Activated naive CD4-positive, alpha-beta T cell treated with anti-CD3 and anti-CD28 coated beads for 36 hours (primary cell): ENCODE results near the gene SLC25A26. TPM values are rescaled to one million over a fixed set of nuclear protein-coding genes. Genes with fewer than 3 reads are reported as not detected.

Experiments used
- CTCF ChIA-PET: fragments of 350-600 bp; sonication (Branson Sonifier 250); formaldehyde crosslinking; loops from one replicate; lab custom pipeline; 2021; ENCODE audit warnings: antibody characterized with exemption; lab: Charles Lee
- DNase-seq: peaks from one replicate; pipeline ENCODE4 v3.0.0-alpha.2; 2020
- H3K27ac Mint-ChIP-seq: one replicate; pipeline ENCODE4 v1.8.0; 2021; ENCODE audit warnings: mild to moderate bottlenecking, mixed read lengths
- H3K27me3 Mint-ChIP-seq: one replicate; pipeline ENCODE4 v1.8.0; 2021; ENCODE audit warnings: low read depth, mixed read lengths
- H3K36me3 Mint-ChIP-seq: one replicate; pipeline ENCODE4 v1.8.0; 2021; ENCODE audit warnings: low read depth, mixed read lengths
- H3K4me1 Mint-ChIP-seq: one replicate; pipeline ENCODE4 v1.8.0; 2021; ENCODE audit warnings: low read depth, mixed read lengths
- H3K4me3 Mint-ChIP-seq: one replicate; pipeline ENCODE4 v1.8.0; 2021; ENCODE audit warnings: mild to moderate bottlenecking, moderate library complexity, mixed read lengths
- H3K9me3 Mint-ChIP-seq: one replicate; pipeline ENCODE4 v1.8.0; 2021; ENCODE audit warnings: mixed read lengths
- intact Hi-C: fragments of 100-400 bp; cut with micrococcal nuclease; formaldehyde crosslinking; loops from one replicate; pipeline ENCODE4 v1.15.1; 2023
- total RNA-seq, 2 experiments: library from RNA; stranded (reverse); gene quantifications; one replicate each; pipeline ENCODE4 v1.2.3, GENCODE V29; 2021

The SLC25A26 gene
- total RNA-seq, 2 experiments from 2014 or later = 25.3 to 26.3 TPM

- no peaks in the 10 kb centered on the region for H3K27me3 Mint-ChIP-seq
- no peak overlapping the region for H3K27ac Mint-ChIP-seq
- no peak for DNase-seq
- peaks cover 21% of the 10 kb centered on the region for H3K9me3 Mint-ChIP-seq
- peaks cover 52% of the 10 kb centered on the region for H3K36me3 Mint-ChIP-seq
- intact Hi-C loops = loop anchor here (1.0 to 10.0 kb wide), 3 partner anchors 11 to 1426 kb away; partner anchors contain the start of gene SUCLG2
- no peak overlapping the region for H3K4me3 Mint-ChIP-seq
- CTCF ChIA-PET = interaction anchor here (0.6 kb wide), 1 partner anchor 635 kb away, joined by 3 read pairs; no protein-coding TSS in a partner anchor
- peaks cover 53% of the 10 kb centered on the region for H3K4me1 Mint-ChIP-seq
Observed at GRCh38 chr3:66228707-66229106, 7.9 kb downstream of the SLC25A26 start.

GRCh38 chr3:66229931-66230330 is 9.1 kb downstream of the SLC25A26 start:
- Mint-ChIP-seq H3K36me3 (peaks cover 48% of the 10 kb centered on the region), H3K27ac (peak overlapping the region; percentile 20), H3K4me1 (peaks cover 42% of the 10 kb centered on the region), H3K9me3 (peaks cover 16% of the 10 kb centered on the region), H3K4me3 (no peak overlapping the region), H3K27me3 (no peaks in the 10 kb centered on the region)
- DNase-seq = no peak
- CTCF ChIA-PET = interaction anchor here (0.7 kb wide), 1 partner anchor 46 kb away, joined by 7 read pairs; no protein-coding TSS in a partner anchor
- intact Hi-C loops = loop anchor here (10.0 kb wide), 2 partner anchors 1135 to 1425 kb away; partner anchors contain the start of gene SUCLG2

GRCh38 chr3:66233033-66233432 is 12.2 kb downstream of the SLC25A26 start:
- Mint-ChIP-seq H3K4me3 (no peak overlapping the region), H3K4me1 (peaks cover 25% of the 10 kb centered on the region), H3K36me3 (peaks cover 50% of the 10 kb centered on the region), H3K9me3 (peaks cover 24% of the 10 kb centered on the region), H3K27ac (no peak overlapping the region), H3K27me3 (no peaks in the 10 kb centered on the region)
- no peak for DNase-seq
- intact Hi-C loops = no loop called here
- CTCF ChIA-PET = no interaction called here

- Mint-ChIP-seq H3K36me3 (peaks cover 67% of the 10 kb centered on the region), H3K27ac (no peak overlapping the region), H3K9me3 (peaks cover 39% of the 10 kb centered on the region), H3K27me3 (no peaks in the 10 kb centered on the region), H3K4me3 (no peak overlapping the region), H3K4me1 (peaks cover 25% of the 10 kb centered on the region)
- DNase-seq = no peak
- intact Hi-C loops = no loop called here
- CTCF ChIA-PET = interaction anchor here (1.1 to 1.4 kb wide), 2 partner anchors 11 to 15 kb away, joined by 3 to 4 read pairs; no protein-coding TSS in a partner anchor
Observed at GRCh38 chr3:66236281-66236680, 15.5 kb downstream of the SLC25A26 start.

GRCh38 chr3:66237552-66237951 is 16.8 kb downstream of the SLC25A26 start:
- Mint-ChIP-seq H3K9me3 (peaks cover 37% of the 10 kb centered on the region), H3K36me3 (peaks cover 69% of the 10 kb centered on the region)
- CTCF ChIA-PET = no interaction called here

GRCh38 chr3:66239513-66240123 is 18.8 kb downstream of the SLC25A26 start:
- Mint-ChIP-seq H3K9me3 (peaks cover 33% of the 10 kb centered on the region), H3K4me1 (peaks cover 30% of the 10 kb centered on the region), H3K4me3 (peak overlapping the region; percentile 5), H3K36me3 (peaks cover 67% of the 10 kb centered on the region), H3K27ac (peak overlapping the region; percentile 86), H3K27me3 (no peaks in the 10 kb centered on the region)
- intact Hi-C loops = loop anchor here (1.0 kb wide), 5 partner anchors 11 to 233 kb away; no protein-coding TSS in a partner anchor
- CTCF ChIA-PET = interaction anchor here (0.6 to 1.5 kb wide), 5 partner anchors 12 to 21 kb away, joined by 3 to 5 read pairs (median 3); no protein-coding TSS in a partner anchor
- DNase-seq = peak; percentile 64

More at GRCh38 chr3:66237552-66237951, 16.8 kb downstream of the SLC25A26 start:
- DNase-seq = no peak
- H3K27me3 Mint-ChIP-seq = no peaks in the 10 kb centered on the region
- intact Hi-C loops = no loop called here
- no peak overlapping the region for H3K4me3 Mint-ChIP-seq
- peaks cover 27% of the 10 kb centered on the region for H3K4me1 Mint-ChIP-seq
- H3K27ac Mint-ChIP-seq = peak overlapping the region; percentile 61

- intact Hi-C loops = no loop called here
- peaks cover 62% of the 10 kb centered on the region for H3K36me3 Mint-ChIP-seq
- H3K27me3 Mint-ChIP-seq = no peaks in the 10 kb centered on the region
- peaks cover 26% of the 10 kb centered on the region for H3K9me3 Mint-ChIP-seq
- H3K27ac Mint-ChIP-seq = no peak overlapping the region
- DNase-seq = no peak
- H3K4me3 Mint-ChIP-seq = no peak overlapping the region
- H3K4me1 Mint-ChIP-seq = peaks cover 28% of the 10 kb centered on the region
- CTCF ChIA-PET = interaction anchor here (0.7 kb wide), 1 partner anchor 586 kb away, joined by 3 read pairs; no protein-coding TSS in a partner anchor
Observed at GRCh38 chr3:66241466-66241865, 20.7 kb downstream of the SLC25A26 start.

- CTCF ChIA-PET = interaction anchor here (0.6 to 1.7 kb wide), 4 partner anchors 9 to 565 kb away, joined by 4 to 9 read pairs (median 4); no protein-coding TSS in a partner anchor
- Mint-ChIP-seq H3K27me3 (no peaks in the 10 kb centered on the region), H3K36me3 (peaks cover 52% of the 10 kb centered on the region), H3K27ac (no peak overlapping the region), H3K9me3 (peaks cover 16% of the 10 kb centered on the region), H3K4me1 (peaks cover 23% of the 10 kb centered on the region), H3K4me3 (no peak overlapping the region)
- intact Hi-C loops = no loop called here
- no peak for DNase-seq
Observed at GRCh38 chr3:66242788-66243464, 22.1 kb downstream of the SLC25A26 start.

GRCh38 chr3:66248641-66249040 is 27.8 kb downstream of the SLC25A26 start:
- Mint-ChIP-seq H3K4me1 (no peaks in the 10 kb centered on the region), H3K27ac (no peak overlapping the region), H3K36me3 (peaks cover 34% of the 10 kb centered on the region), H3K27me3 (no peaks in the 10 kb centered on the region), H3K4me3 (no peak overlapping the region), H3K9me3 (no peaks in the 10 kb centered on the region)
- intact Hi-C loops = no loop called here
- DNase-seq = no peak
- CTCF ChIA-PET = no interaction called here

GRCh38 chr3:66253790-66254620 is 33.2 kb downstream of the SLC25A26 start:
- no peaks in the 10 kb centered on the region for H3K27me3 Mint-ChIP-seq
- no peaks in the 10 kb centered on the region for H3K4me1 Mint-ChIP-seq
- peaks cover 27% of the 10 kb centered on the region for H3K36me3 Mint-ChIP-seq
- no peak for DNase-seq
- H3K27ac Mint-ChIP-seq = no peak overlapping the region
- H3K4me3 Mint-ChIP-seq = no peak overlapping the region
- CTCF ChIA-PET = interaction anchor here (0.6 to 2.9 kb wide), 31 partner anchors 9 to 1388 kb away, joined by 3 to 14 read pairs (median 4); no protein-coding TSS in a partner anchor
- intact Hi-C loops = loop anchor here (1.0 kb wide), 2 partner anchors 562 to 568 kb away; no protein-coding TSS in a partner anchor
- no peaks in the 10 kb centered on the region for H3K9me3 Mint-ChIP-seq

GRCh38 chr3:66255865-66256264 is 35.1 kb downstream of the SLC25A26 start:
- Mint-ChIP-seq H3K36me3 (peaks cover 20% of the 10 kb centered on the region), H3K4me1 (no peaks in the 10 kb centered on the region), H3K9me3 (no peaks in the 10 kb centered on the region), H3K27ac (no peak overlapping the region), H3K27me3 (no peaks in the 10 kb centered on the region), H3K4me3 (no peak overlapping the region)
- CTCF ChIA-PET = interaction anchor here (0.8 kb wide), 1 partner anchor 566 kb away, joined by 3 read pairs; no protein-coding TSS in a partner anchor
- intact Hi-C loops = no loop called here
- DNase-seq = no peak
